C4-2B (cell line): ENCODE measurements around the gene COL12A1.

Experiments used
- CTCF ChIP-seq: fragments of 450-650 bp; conservative IDR thresholded peaks from 2 replicates; pipeline ENCODE4 v1.5.1; 2017; ENCODE audit warnings: mild to moderate bottlenecking
- ZFX ChIP-seq: fragments of 450-650 bp; IDR thresholded peaks from 2 replicates; pipeline ENCODE4 v1.6.1; 2017

- TF ChIP-seq CTCF (no peak), ZFX (no peak)
Observed at GRCh38 chr6:75135450-75135849, 70.4 kb downstream of the COL12A1 start.
